ENCODE data around the gene FBLIM1.

Gene FBLIM1

GRCh38 chr1:15731735-15732685 is 26.6 kb upstream of the FBLIM1 start:
- Histone ChIP-seq H3K9ac (ENCODE audit: low read length in 2 of 2) (no peak overlapping the region), H3K27ac (ENCODE audit: low read length) (no peak overlapping the region), H3K4me3 (ENCODE audit: low read length in 2 of 2) (no peak overlapping the region), H3K4me1 (ENCODE audit: control insufficient read depth, insufficient read depth, low read length) (peaks cover 9% of the 10 kb centered on the region), H3K36me3 (ENCODE audit: control insufficient read depth in 2 of 2, insufficient read depth in 2 of 2, low read length in 2 of 2) (peaks cover 57 to 58% of the 10 kb centered on the region in 2 donors), H3K9me3 (ENCODE audit: control insufficient read depth in 2 of 2, low read length in 2 of 2) (no peaks in the 10 kb centered on the region), H3K27me3 (ENCODE audit: control insufficient read depth in 1 of 2, insufficient read depth in 2 of 2, low read length in 2 of 2) (no peaks in the 10 kb centered on the region)

- no peaks in the 10 kb centered on the region for H3K9me3 ChIP-seq (ENCODE audit: control insufficient read depth in 2 of 2, low read length in 2 of 2)
- no peaks in the 10 kb centered on the region for H3K27me3 ChIP-seq (ENCODE audit: control insufficient read depth in 1 of 2, insufficient read depth in 2 of 2, low read length in 2 of 2)
- no peak overlapping the region for H3K27ac ChIP-seq (ENCODE audit: low read length)
- no peak overlapping the region for H3K9ac ChIP-seq (ENCODE audit: low read length in 2 of 2)
- no peak overlapping the region for H3K4me3 ChIP-seq (ENCODE audit: low read length in 2 of 2)
- H3K36me3 ChIP-seq (ENCODE audit: control insufficient read depth in 2 of 2, insufficient read depth in 2 of 2, low read length in 2 of 2) = peaks cover 50 to 52% of the 10 kb centered on the region in 2 donors
- peaks cover 9% of the 10 kb centered on the region for H3K4me1 ChIP-seq (ENCODE audit: control insufficient read depth, insufficient read depth, low read length)
These were observed 25.9 kb upstream of the FBLIM1 start for GRCh38 chr1:15732686-15733081.

GRCh38 chr1:15733218-15733725 is 25.3 kb upstream of the FBLIM1 start:
- no peak overlapping the region for H3K9ac ChIP-seq (ENCODE audit: low read length in 2 of 2)
- H3K9me3 ChIP-seq (ENCODE audit: control insufficient read depth in 2 of 2, low read length in 2 of 2) = no peaks in the 10 kb centered on the region
- H3K4me3 ChIP-seq (ENCODE audit: low read length in 2 of 2) = no peak overlapping the region
- H3K36me3 ChIP-seq (ENCODE audit: control insufficient read depth in 2 of 2, insufficient read depth in 2 of 2, low read length in 2 of 2) = peaks cover 45 to 46% of the 10 kb centered on the region in 2 donors
- H3K27me3 ChIP-seq (ENCODE audit: control insufficient read depth in 1 of 2, insufficient read depth in 2 of 2, low read length in 2 of 2) = no peaks in the 10 kb centered on the region
- H3K4me1 ChIP-seq (ENCODE audit: control insufficient read depth, insufficient read depth, low read length) = peaks cover 9% of the 10 kb centered on the region
- H3K27ac ChIP-seq (ENCODE audit: low read length) = no peak overlapping the region

- Histone ChIP-seq H3K9ac (ENCODE audit: low read length in 2 of 2) (no peak overlapping the region), H3K4me1 (ENCODE audit: control insufficient read depth, insufficient read depth, low read length) (peaks cover 9% of the 10 kb centered on the region), H3K27ac (ENCODE audit: low read length) (no peak overlapping the region), H3K36me3 (ENCODE audit: control insufficient read depth in 2 of 2, insufficient read depth in 2 of 2, low read length in 2 of 2) (peaks cover 40 to 41% of the 10 kb centered on the region in 2 donors), H3K4me3 (ENCODE audit: low read length in 2 of 2) (no peak overlapping the region), H3K27me3 (ENCODE audit: control insufficient read depth in 1 of 2, insufficient read depth in 2 of 2, low read length in 2 of 2) (no peaks in the 10 kb centered on the region), H3K9me3 (ENCODE audit: control insufficient read depth in 2 of 2, low read length in 2 of 2) (no peaks in the 10 kb centered on the region)
These were observed 24.8 kb upstream of the FBLIM1 start for GRCh38 chr1:15733726-15734226.

- no peak overlapping the region for H3K27ac ChIP-seq (ENCODE audit: low read length)
- peaks cover 34 to 36% of the 10 kb centered on the region in 2 donors for H3K36me3 ChIP-seq (ENCODE audit: control insufficient read depth in 2 of 2, insufficient read depth in 2 of 2, low read length in 2 of 2)
- H3K9ac ChIP-seq (ENCODE audit: low read length in 2 of 2) = no peak overlapping the region
- H3K9me3 ChIP-seq (ENCODE audit: control insufficient read depth in 2 of 2, low read length in 2 of 2) = no peaks in the 10 kb centered on the region
- no peaks in the 10 kb centered on the region for H3K27me3 ChIP-seq (ENCODE audit: control insufficient read depth in 1 of 2, insufficient read depth in 2 of 2, low read length in 2 of 2)
- no peak overlapping the region for H3K4me3 ChIP-seq (ENCODE audit: low read length in 2 of 2)
- H3K4me1 ChIP-seq (ENCODE audit: control insufficient read depth, insufficient read depth, low read length) = peaks cover 9% of the 10 kb centered on the region
These were observed 24.3 kb upstream of the FBLIM1 start for GRCh38 chr1:15734296-15734695.

GRCh38 chr1:15734901-15735300 is 23.7 kb upstream of the FBLIM1 start:
- Histone ChIP-seq H3K36me3 (ENCODE audit: control insufficient read depth in 2 of 2, insufficient read depth in 2 of 2, low read length in 2 of 2) (peaks cover 30 to 31% of the 10 kb centered on the region in 2 donors), H3K27me3 (ENCODE audit: control insufficient read depth in 1 of 2, insufficient read depth in 2 of 2, low read length in 2 of 2) (no peaks in the 10 kb centered on the region), H3K9me3 (ENCODE audit: control insufficient read depth in 2 of 2, low read length in 2 of 2) (no peaks in the 10 kb centered on the region), H3K9ac (ENCODE audit: low read length in 2 of 2) (no peak overlapping the region), H3K4me1 (ENCODE audit: control insufficient read depth, insufficient read depth, low read length) (peaks cover 9% of the 10 kb centered on the region), H3K4me3 (ENCODE audit: low read length in 2 of 2) (no peak overlapping the region), H3K27ac (ENCODE audit: low read length) (no peak overlapping the region)

- peaks cover 29% of the 10 kb centered on the region in 2 donors for H3K36me3 ChIP-seq (ENCODE audit: control insufficient read depth in 2 of 2, insufficient read depth in 2 of 2, low read length in 2 of 2)
- no peaks in the 10 kb centered on the region for H3K27me3 ChIP-seq (ENCODE audit: control insufficient read depth in 1 of 2, insufficient read depth in 2 of 2, low read length in 2 of 2)
- H3K4me3 ChIP-seq (ENCODE audit: low read length in 2 of 2) = no peak overlapping the region
- peak overlapping the region; percentile 37 for H3K27ac ChIP-seq (ENCODE audit: low read length)
- peaks cover 9% of the 10 kb centered on the region for H3K4me1 ChIP-seq (ENCODE audit: control insufficient read depth, insufficient read depth, low read length)
- no peaks in the 10 kb centered on the region for H3K9me3 ChIP-seq (ENCODE audit: control insufficient read depth in 2 of 2, low read length in 2 of 2)
- H3K9ac ChIP-seq (ENCODE audit: low read length in 2 of 2) = no peak overlapping the region
These were observed 23.1 kb upstream of the FBLIM1 start for GRCh38 chr1:15735304-15736037.

- Histone ChIP-seq H3K4me3 (ENCODE audit: low read length in 2 of 2) (no peak within 1 kb of the TSS), H3K4me1 (ENCODE audit: control insufficient read depth, insufficient read depth, low read length) (peaks cover 10% of the 10 kb centered on the region), H3K9ac (ENCODE audit: low read length in 2 of 2) (peak within 1 kb of the TSS in 1 of 2 donors; percentile 21), H3K36me3 (ENCODE audit: control insufficient read depth in 2 of 2, insufficient read depth in 2 of 2, low read length in 2 of 2) (peaks cover 21% of the 10 kb centered on the region in 2 donors), H3K9me3 (ENCODE audit: control insufficient read depth in 2 of 2, low read length in 2 of 2) (no peaks in the 10 kb centered on the region), H3K27me3 (ENCODE audit: control insufficient read depth in 1 of 2, insufficient read depth in 2 of 2, low read length in 2 of 2) (no peaks in the 10 kb centered on the region), H3K27ac (ENCODE audit: low read length) (peak within 1 kb of the TSS; percentile 37)
These were observed 22.3 kb upstream of the FBLIM1 start, which contains the start of gene SLC25A34 for GRCh38 chr1:15736038-15736891. SLC25A34 (plus strand) TSS chr1:15736258; CDS start chr1:15736486, 228 bp downstream.

- Histone ChIP-seq H3K4me3 (ENCODE audit: low read length in 2 of 2) (no peak overlapping the region), H3K36me3 (ENCODE audit: control insufficient read depth in 2 of 2, insufficient read depth in 2 of 2, low read length in 2 of 2) (peaks cover 15 to 18% of the 10 kb centered on the region in 2 donors), H3K9me3 (ENCODE audit: control insufficient read depth in 2 of 2, low read length in 2 of 2) (no peaks in the 10 kb centered on the region), H3K4me1 (ENCODE audit: control insufficient read depth, insufficient read depth, low read length) (peaks cover 13% of the 10 kb centered on the region), H3K27ac (ENCODE audit: low read length) (no peak overlapping the region), H3K27me3 (ENCODE audit: control insufficient read depth in 1 of 2, insufficient read depth in 2 of 2, low read length in 2 of 2) (no peaks in the 10 kb centered on the region), H3K9ac (ENCODE audit: low read length in 2 of 2) (no peak overlapping the region)
These were observed 21.7 kb upstream of the FBLIM1 start for GRCh38 chr1:15736892-15737261.

Measured in stomach smooth muscle (tissue), 2 donors.